B cell (primary cell): ENCODE results near the gene MAGEC1. TPM values are rescaled to one million over a fixed set of nuclear protein-coding genes. Genes with fewer than 3 reads are reported as not detected.

Source experiments
- ATAC-seq: fragments of 200-7000 bp; cut with Tn5 transposase; one replicate; pipeline ENCODE4 v1.10.0; 2021; ENCODE audit warnings: low read depth, mild to moderate bottlenecking, moderate number of reproducible peaks, moderate library complexity
- CTCF ChIA-PET: fragments of 350-600 bp; sonication (Branson Sonifier 250); formaldehyde crosslinking; loops from one replicate; lab custom pipeline; 2021; ENCODE audit warnings: antibody characterized with exemption, inconsistent platforms; lab: Charles Lee
- POLR2A ChIA-PET: fragments of 350-600 bp; sonication (Branson Sonifier 250); formaldehyde crosslinking; loops from one replicate; lab custom pipeline; 2021; ENCODE audit warnings: antibody characterized with exemption; lab: Charles Lee
- DNase-seq: peaks from one replicate; pipeline ENCODE4 v3.0.0; 2013
- H2AFZ ChIP-seq: 2 replicates; pipeline ENCODE4 v1.6.1; 2012; ENCODE audit warnings: mild to moderate bottlenecking, low read depth, low read length; ENCODE audit not compliant: insufficient read depth, poor library complexity, severe bottlenecking
- H3K27ac ChIP-seq, 2 donors: 1 replicate in 1 of 2; 2 replicates in 1 of 2; pipeline ENCODE4 v1.5.1; 2012 to 2013; ENCODE audit warnings: low read length in 2 of 2, mild to moderate bottlenecking in 2 of 2, moderate library complexity in 1 of 2
- H3K27me3 ChIP-seq, 4 experiments: fragments of 200-600 bp in 1 of 4; sonication (generic) in 1 of 4; replicated peaks in 1 of 4; 1 replicate in 2 of 4; 2 replicates in 2 of 4; pipeline versions ENCODE4 v1.6.1 to v1.7.0; 2013 to 2016; ENCODE audit warnings: low read length in 3 of 4, mild to moderate bottlenecking in 2 of 4, mixed read lengths in 1 of 4, moderate library complexity in 1 of 4; ENCODE audit not compliant: insufficient read depth in 4 of 4, control insufficient read depth in 3 of 4; ENCODE audit errors: control extremely low read depth in 1 of 4
- H3K36me3 ChIP-seq, 2 experiments: replicated peaks in 1 of 2; 1 replicate in 1 of 2; 2 replicates in 1 of 2; pipeline versions ENCODE4 v1.6.1 to v1.7.1; 2013; ENCODE audit warnings: low read length in 1 of 2; ENCODE audit not compliant: insufficient read depth in 2 of 2, control insufficient read depth in 1 of 2; ENCODE audit errors: control extremely low read depth in 1 of 2, extremely low read depth in 1 of 2
- H3K4me1 ChIP-seq, 2 donors: fragments of 200-600 bp in 1 of 2; sonication (generic) in 1 of 2; 1 replicate in 1 of 2; 2 replicates in 1 of 2; pipeline versions ENCODE4 v1.5.1 to v1.6.1; 2013 to 2017; ENCODE audit warnings: low read length in 2 of 2; ENCODE audit not compliant: control insufficient read depth in 2 of 2, insufficient read depth in 2 of 2
- H3K4me2 ChIP-seq: replicated peaks from 2 replicates; pipeline ENCODE3; 2012; ENCODE audit warnings: mild to moderate bottlenecking, low read depth, low read length; ENCODE audit not compliant: poor library complexity, severe bottlenecking
- H3K4me3 ChIP-seq, 5 experiments: fragments of 200-600 bp in 1 of 5; sonication (generic) in 1 of 5; 1 replicate in 3 of 5; 2 replicates in 2 of 5; pipeline versions ENCODE4 v1.5.1 to v1.7.0; 2011 to 2016; ENCODE audit warnings: low read length in 4 of 5, mild to moderate bottlenecking in 4 of 5, low read depth in 2 of 5, control low read depth in 1 of 5, moderate library complexity in 1 of 5; ENCODE audit not compliant: insufficient read depth in 1 of 5; ENCODE audit errors: control extremely low read depth in 1 of 5, extremely low read depth in 1 of 5
- H3K79me2 ChIP-seq: fragments of 200-600 bp; sonication (generic); one replicate; pipeline ENCODE4 v1.6.0; 2016; ENCODE audit warnings: low read length; ENCODE audit not compliant: control insufficient read depth, insufficient read depth
- H3K9ac ChIP-seq: fragments of 200-600 bp; sonication (generic); 2 replicates; pipeline ENCODE4 v1.6.1; 2017; ENCODE audit warnings: mild to moderate bottlenecking, low read length, moderate library complexity
- H3K9me3 ChIP-seq, 3 donors: one replicate each; pipeline versions ENCODE4 v1.6.1 to v1.7.1; 2013; ENCODE audit warnings: low read length in 2 of 3; ENCODE audit not compliant: control insufficient read depth in 2 of 3, insufficient read depth in 1 of 3; ENCODE audit errors: control extremely low read depth in 1 of 3
- H4K20me1 ChIP-seq: 2 replicates; pipeline ENCODE4 v1.6.0; 2012; ENCODE audit warnings: mild to moderate bottlenecking, low read length; ENCODE audit not compliant: insufficient read depth, control insufficient read depth, poor library complexity, severe bottlenecking
- H3K27ac Mint-ChIP-seq: one replicate; pipeline ENCODE4 v1.8.0; 2021; ENCODE audit warnings: mixed read lengths
- H3K27me3 Mint-ChIP-seq: one replicate; pipeline ENCODE4 v1.8.0; 2021; ENCODE audit warnings: mixed read lengths
- H3K4me1 Mint-ChIP-seq: one replicate; pipeline ENCODE4 v1.8.0; 2021; ENCODE audit warnings: mixed read lengths
- H3K4me3 Mint-ChIP-seq: one replicate; pipeline ENCODE4 v1.8.0; 2021; ENCODE audit warnings: mixed read lengths
- H3K9me3 Mint-ChIP-seq: one replicate; pipeline ENCODE4 v1.8.0; 2022; ENCODE audit warnings: mixed read lengths; ENCODE audit not compliant: insufficient read depth
- EZH2 ChIP-seq: IDR thresholded peaks from 2 replicates; pipeline ENCODE4 v1.6.1; 2012; ENCODE audit warnings: borderline replicate concordance, low read depth, mild to moderate bottlenecking, moderate library complexity, low read length; ENCODE audit not compliant: insufficient read depth, poor library complexity, severe bottlenecking
- WGBS: methylation state at CpG from one replicate; pipeline ENCODE4 v1.1.5; 2013; ENCODE audit warnings: missing lambda C conversion rate; ENCODE audit not compliant: insufficient coverage; 5-methylcytosine and 5-hydroxymethylcytosine counted together
- intact Hi-C: fragments of 100-400 bp; cut with micrococcal nuclease; formaldehyde crosslinking; loops from one replicate; pipeline ENCODE4 v1.10.0; 2022
- polyA minus RNA-seq: library from RNA; depleted of rRNA, polyadenylated mRNA; stranded (reverse); fragments of >200 nt; gene quantifications from 2 replicates; pipeline ENCODE4 v1.2.3, GENCODE V29; 2012
- polyA plus RNA-seq: library from polyadenylated mRNA; depleted of rRNA; stranded (reverse); fragments of >200 nt; gene quantifications from 2 replicates; pipeline ENCODE4 v1.2.3, GENCODE V29; 2012
- total RNA-seq, 2 donors: library from RNA; stranded (reverse); fragments of 120-200 nt in 1 of 2; gene quantifications; 1 replicate in 1 of 2; 2 replicates in 1 of 2; pipeline versions ENCODE4 v1.2.3 to v1.2.4, GENCODE V29; 2013 to 2022
- TF ChIP-seq, protein P1 (sequence below): fragments of 200-600 bp; IDR thresholded peaks from one replicate; pipeline ENCODE4 v1.8.0; 2022; ENCODE audit warnings: antibody characterized with exemption, mild to moderate bottlenecking

MAGEC1 gene, protein sequence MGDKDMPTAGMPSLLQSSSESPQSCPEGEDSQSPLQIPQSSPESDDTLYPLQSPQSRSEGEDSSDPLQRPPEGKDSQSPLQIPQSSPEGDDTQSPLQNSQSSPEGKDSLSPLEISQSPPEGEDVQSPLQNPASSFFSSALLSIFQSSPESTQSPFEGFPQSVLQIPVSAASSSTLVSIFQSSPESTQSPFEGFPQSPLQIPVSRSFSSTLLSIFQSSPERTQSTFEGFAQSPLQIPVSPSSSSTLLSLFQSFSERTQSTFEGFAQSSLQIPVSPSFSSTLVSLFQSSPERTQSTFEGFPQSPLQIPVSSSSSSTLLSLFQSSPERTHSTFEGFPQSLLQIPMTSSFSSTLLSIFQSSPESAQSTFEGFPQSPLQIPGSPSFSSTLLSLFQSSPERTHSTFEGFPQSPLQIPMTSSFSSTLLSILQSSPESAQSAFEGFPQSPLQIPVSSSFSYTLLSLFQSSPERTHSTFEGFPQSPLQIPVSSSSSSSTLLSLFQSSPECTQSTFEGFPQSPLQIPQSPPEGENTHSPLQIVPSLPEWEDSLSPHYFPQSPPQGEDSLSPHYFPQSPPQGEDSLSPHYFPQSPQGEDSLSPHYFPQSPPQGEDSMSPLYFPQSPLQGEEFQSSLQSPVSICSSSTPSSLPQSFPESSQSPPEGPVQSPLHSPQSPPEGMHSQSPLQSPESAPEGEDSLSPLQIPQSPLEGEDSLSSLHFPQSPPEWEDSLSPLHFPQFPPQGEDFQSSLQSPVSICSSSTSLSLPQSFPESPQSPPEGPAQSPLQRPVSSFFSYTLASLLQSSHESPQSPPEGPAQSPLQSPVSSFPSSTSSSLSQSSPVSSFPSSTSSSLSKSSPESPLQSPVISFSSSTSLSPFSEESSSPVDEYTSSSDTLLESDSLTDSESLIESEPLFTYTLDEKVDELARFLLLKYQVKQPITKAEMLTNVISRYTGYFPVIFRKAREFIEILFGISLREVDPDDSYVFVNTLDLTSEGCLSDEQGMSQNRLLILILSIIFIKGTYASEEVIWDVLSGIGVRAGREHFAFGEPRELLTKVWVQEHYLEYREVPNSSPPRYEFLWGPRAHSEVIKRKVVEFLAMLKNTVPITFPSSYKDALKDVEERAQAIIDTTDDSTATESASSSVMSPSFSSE
- total RNA-seq: not detected in 2 replicates
- not detected for total RNA-seq (2013)
- not detected in 2 replicates for polyA plus RNA-seq
- polyA minus RNA-seq: not detected in 2 replicates

DNA sequence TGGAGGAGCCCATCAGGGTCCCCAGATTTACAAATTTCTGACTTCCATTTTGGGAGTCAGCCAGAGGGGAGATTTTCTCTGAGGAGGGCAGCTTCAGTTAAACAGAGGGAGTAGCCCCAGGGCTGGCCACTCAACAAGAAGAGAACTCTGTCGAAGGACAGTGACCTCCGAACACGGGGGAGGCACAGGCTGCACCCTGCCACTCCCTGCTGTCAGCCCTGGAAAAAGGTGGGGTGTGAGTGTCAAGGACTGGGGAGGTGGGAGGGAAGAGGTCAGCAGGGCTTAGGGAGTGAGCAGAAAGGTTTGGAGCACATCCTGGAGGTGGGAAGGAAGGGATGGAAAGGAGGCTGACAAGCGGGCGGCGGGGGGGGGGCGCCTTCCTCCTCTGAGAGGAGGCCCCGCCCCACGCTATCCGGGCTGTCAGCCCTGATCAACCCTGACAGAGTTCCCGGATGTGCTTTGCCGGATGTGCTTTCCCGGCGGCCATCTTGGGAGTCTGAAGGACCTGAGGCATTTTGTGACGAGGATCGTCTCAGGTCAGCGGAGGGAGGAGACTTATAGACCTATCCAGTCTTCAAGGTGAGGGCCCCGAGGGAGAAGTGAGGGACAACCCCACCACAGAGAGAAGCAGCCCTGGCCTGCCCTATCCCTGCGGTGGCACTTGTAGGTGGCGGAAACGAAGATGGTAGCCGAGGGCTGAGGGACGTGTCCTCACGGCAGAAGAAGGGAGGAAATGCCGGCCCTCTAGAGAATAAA is at the start of gene MAGEC1:
TSS of gene MAGEC1 (plus strand) at position 495 of the 756 bp plus-strand sequence. CDS start 1,179 bp downstream, outside the sequence.
- no peak within 1 kb of the TSS for H3K27ac Mint-ChIP-seq
- no peak for ATAC-seq
- H3K4me1 Mint-ChIP-seq: no peaks in the 10 kb centered on the region
- Histone ChIP-seq H3K9ac (no peak within 1 kb of the TSS), H3K4me1 (no peaks in the 10 kb centered on the region), H3K4me2 (no peak within 1 kb of the TSS), H3K79me2 (no peaks in the 10 kb centered on the region), H3K27me3 (no peaks in the 10 kb centered on the region), H4K20me1 (no peaks in the 10 kb centered on the region), H3K9me3 (peaks cover 0 to 9% (median 0%) of the 10 kb centered on the region in 3 donors), H3K27ac (no peak within 1 kb of the TSS), H3K4me3 (no peak within 1 kb of the TSS), H3K36me3 (no peaks in the 10 kb centered on the region), H2AFZ (no peak within 1 kb of the TSS)
- intact Hi-C loops: no loop called here
- POLR2A ChIA-PET: no interaction called here
- whole genome bisulfite sequencing: 94% methylated on average over 6 of the region's 25 CpGs
- TF ChIP-seq, protein P1, sequence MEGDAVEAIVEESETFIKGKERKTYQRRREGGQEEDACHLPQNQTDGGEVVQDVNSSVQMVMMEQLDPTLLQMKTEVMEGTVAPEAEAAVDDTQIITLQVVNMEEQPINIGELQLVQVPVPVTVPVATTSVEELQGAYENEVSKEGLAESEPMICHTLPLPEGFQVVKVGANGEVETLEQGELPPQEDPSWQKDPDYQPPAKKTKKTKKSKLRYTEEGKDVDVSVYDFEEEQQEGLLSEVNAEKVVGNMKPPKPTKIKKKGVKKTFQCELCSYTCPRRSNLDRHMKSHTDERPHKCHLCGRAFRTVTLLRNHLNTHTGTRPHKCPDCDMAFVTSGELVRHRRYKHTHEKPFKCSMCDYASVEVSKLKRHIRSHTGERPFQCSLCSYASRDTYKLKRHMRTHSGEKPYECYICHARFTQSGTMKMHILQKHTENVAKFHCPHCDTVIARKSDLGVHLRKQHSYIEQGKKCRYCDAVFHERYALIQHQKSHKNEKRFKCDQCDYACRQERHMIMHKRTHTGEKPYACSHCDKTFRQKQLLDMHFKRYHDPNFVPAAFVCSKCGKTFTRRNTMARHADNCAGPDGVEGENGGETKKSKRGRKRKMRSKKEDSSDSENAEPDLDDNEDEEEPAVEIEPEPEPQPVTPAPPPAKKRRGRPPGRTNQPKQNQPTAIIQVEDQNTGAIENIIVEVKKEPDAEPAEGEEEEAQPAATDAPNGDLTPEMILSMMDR: no peak
- TF ChIP-seq EZH2: no peak
- H3K4me3 Mint-ChIP-seq: no peak within 1 kb of the TSS
- H3K27me3 Mint-ChIP-seq: no peaks in the 10 kb centered on the region
- CTCF ChIA-PET: no interaction called here
- no peak for DNase-seq
- no peaks in the 10 kb centered on the region for H3K9me3 Mint-ChIP-seq
